ENCODE measurements around the gene ADK.

Gene ADK

DNA sequence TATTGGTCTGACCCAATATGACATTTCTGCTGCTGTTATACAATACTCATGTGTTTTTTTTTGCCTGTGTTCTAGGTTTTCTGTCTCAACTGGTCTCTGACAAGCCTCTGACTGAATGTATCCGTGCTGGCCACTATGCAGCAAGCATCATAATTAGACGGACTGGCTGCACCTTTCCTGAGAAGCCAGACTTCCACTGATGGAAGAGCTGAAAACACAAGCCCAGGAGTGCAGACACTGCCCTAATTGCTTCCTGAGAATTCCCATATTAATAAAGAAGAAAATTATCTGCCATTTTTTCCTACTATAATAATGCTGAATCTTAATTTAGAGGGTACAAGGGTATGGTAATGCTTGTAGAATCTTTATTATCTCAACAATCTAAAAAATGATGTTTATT, 557.2 kb downstream of the ADK start:
- Mint-ChIP-seq H3K36me3 (ENCODE audit: low read depth) (peaks cover 41% of the 10 kb centered on the region), H3K9me3 (no peaks in the 10 kb centered on the region), H3K27me3 (no peaks in the 10 kb centered on the region), H3K4me1 (ENCODE audit: low read depth) (no peaks in the 10 kb centered on the region), H3K4me3 (no peak overlapping the region), H3K27ac (no peak overlapping the region)
- no peak for DNase-seq

GRCh38 chr10:74718208-74718607, 567.2 kb downstream of the ADK start:
- Mint-ChIP-seq H3K36me3 (ENCODE audit: low read depth) (peaks cover 38% of the 10 kb centered on the region), H3K9me3 (peaks cover 25% of the 10 kb centered on the region), H3K4me3 (no peak overlapping the region), H3K27me3 (no peaks in the 10 kb centered on the region), H3K27ac (no peak overlapping the region), H3K4me1 (ENCODE audit: low read depth) (no peaks in the 10 kb centered on the region)
- no peak for DNase-seq

GRCh38 chr10:74728225-74728624, 577.2 kb downstream of the ADK start:
- H3K4me1 Mint-ChIP-seq (ENCODE audit: low read depth): no peaks in the 10 kb centered on the region
- DNase-seq: no peak
- H3K27me3 Mint-ChIP-seq: no peaks in the 10 kb centered on the region
- H3K36me3 Mint-ChIP-seq (ENCODE audit: low read depth): no peaks in the 10 kb centered on the region
- H3K4me3 Mint-ChIP-seq: no peak overlapping the region
- peaks cover 11% of the 10 kb centered on the region for H3K9me3 Mint-ChIP-seq
- no peak overlapping the region for H3K27ac Mint-ChIP-seq

GRCh38 chr10:74730246-74730645, 579.2 kb downstream of the ADK start:
- Mint-ChIP-seq H3K4me1 (ENCODE audit: low read depth) (no peaks in the 10 kb centered on the region), H3K9me3 (peaks cover 7% of the 10 kb centered on the region), H3K27ac (no peak overlapping the region), H3K4me3 (no peak overlapping the region), H3K27me3 (no peaks in the 10 kb centered on the region), H3K36me3 (ENCODE audit: low read depth) (no peaks in the 10 kb centered on the region)
- DNase-seq: no peak

GRCh38 chr10:74733612-74734011, 582.6 kb downstream of the ADK start:
- DNase-seq: no peak
- Mint-ChIP-seq H3K27ac (no peak overlapping the region), H3K36me3 (ENCODE audit: low read depth) (no peaks in the 10 kb centered on the region), H3K27me3 (no peaks in the 10 kb centered on the region), H3K4me3 (no peak overlapping the region), H3K9me3 (peaks cover 2% of the 10 kb centered on the region), H3K4me1 (ENCODE audit: low read depth) (peaks cover 6% of the 10 kb centered on the region)

GRCh38 chr10:74736029-74736428, 585.0 kb downstream of the ADK start:
- Mint-ChIP-seq H3K36me3 (ENCODE audit: low read depth) (no peaks in the 10 kb centered on the region), H3K4me3 (no peak overlapping the region), H3K27ac (no peak overlapping the region), H3K9me3 (peaks cover 2% of the 10 kb centered on the region), H3K27me3 (no peaks in the 10 kb centered on the region), H3K4me1 (ENCODE audit: low read depth) (peaks cover 20% of the 10 kb centered on the region)
- DNase-seq: no peak

- no peak overlapping the region for H3K4me3 Mint-ChIP-seq
- no peaks in the 10 kb centered on the region for H3K27me3 Mint-ChIP-seq
- no peak for DNase-seq
- peaks cover 2% of the 10 kb centered on the region for H3K9me3 Mint-ChIP-seq
- peaks cover 20% of the 10 kb centered on the region for H3K4me1 Mint-ChIP-seq (ENCODE audit: low read depth)
- H3K36me3 Mint-ChIP-seq (ENCODE audit: low read depth): no peaks in the 10 kb centered on the region
- H3K27ac Mint-ChIP-seq: no peak overlapping the region
Observed at GRCh38 chr10:74738052-74738451, 587.0 kb downstream of the ADK start.

DNA sequence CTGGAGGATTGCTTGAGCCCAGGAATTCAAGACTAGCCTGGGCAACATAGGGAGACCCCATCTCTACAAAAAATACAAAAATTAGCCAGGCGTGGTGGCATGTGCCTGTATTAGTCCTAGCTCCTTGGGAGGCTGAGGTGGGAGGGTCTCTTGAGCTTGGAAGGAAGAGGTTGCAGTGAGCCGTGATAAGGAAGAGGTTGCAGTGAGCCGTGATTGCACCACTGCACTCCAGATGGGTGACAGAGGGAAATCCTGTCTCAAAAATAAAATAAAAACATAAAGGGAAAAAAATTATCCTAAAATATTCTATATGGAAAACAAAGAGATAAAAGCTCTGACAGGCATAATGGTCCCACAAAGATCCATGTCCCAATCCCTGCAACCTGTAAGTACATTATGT, 587.5 kb downstream of the ADK start:
- DNase-seq: no peak
- no peak overlapping the region for H3K27ac Mint-ChIP-seq
- peaks cover 2% of the 10 kb centered on the region for H3K9me3 Mint-ChIP-seq
- no peaks in the 10 kb centered on the region for H3K36me3 Mint-ChIP-seq (ENCODE audit: low read depth)
- peaks cover 20% of the 10 kb centered on the region for H3K4me1 Mint-ChIP-seq (ENCODE audit: low read depth)
- no peak overlapping the region for H3K4me3 Mint-ChIP-seq
- H3K27me3 Mint-ChIP-seq: no peaks in the 10 kb centered on the region

DNA sequence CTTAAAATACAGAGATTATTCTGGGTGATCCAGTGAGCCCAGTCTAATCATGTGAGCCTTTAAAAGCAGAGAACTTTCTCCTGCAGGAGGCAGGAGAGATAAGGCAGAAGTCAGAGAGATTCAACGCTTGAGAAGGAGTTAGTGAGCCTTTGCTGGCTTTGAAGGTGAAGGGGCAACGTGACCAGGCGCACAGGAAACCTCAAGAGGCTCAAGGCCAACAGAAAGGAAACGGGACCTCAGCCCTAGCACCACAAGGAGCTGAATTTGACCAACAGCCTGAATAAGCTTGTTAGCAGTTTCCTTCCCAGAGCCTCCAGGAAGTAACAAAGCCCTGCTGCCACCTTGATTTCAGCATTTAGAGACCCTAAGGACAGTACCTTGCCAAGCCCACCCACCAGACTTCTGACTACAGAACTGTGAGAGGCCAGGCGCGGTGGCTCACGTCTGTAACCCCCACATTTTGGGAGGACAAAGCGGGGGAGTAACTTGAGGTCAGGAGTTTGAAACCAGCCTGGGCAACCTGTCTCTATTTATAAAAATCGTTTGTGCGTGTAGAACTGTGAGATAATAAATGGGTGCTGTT, 588.1 kb downstream of the ADK start:
- Mint-ChIP-seq H3K27ac (peak overlapping the region; percentile 77), H3K9me3 (no peaks in the 10 kb centered on the region), H3K4me1 (ENCODE audit: low read depth) (peaks cover 20% of the 10 kb centered on the region), H3K36me3 (ENCODE audit: low read depth) (no peaks in the 10 kb centered on the region), H3K27me3 (no peaks in the 10 kb centered on the region), H3K4me3 (no peak overlapping the region)
- peak; percentile 42 for DNase-seq

GRCh38 chr10:74743401-74743800, 592.4 kb downstream of the ADK start:
- Mint-ChIP-seq H3K27ac (no peak overlapping the region), H3K27me3 (no peaks in the 10 kb centered on the region), H3K4me3 (no peak overlapping the region), H3K36me3 (ENCODE audit: low read depth) (no peaks in the 10 kb centered on the region), H3K9me3 (no peaks in the 10 kb centered on the region), H3K4me1 (ENCODE audit: low read depth) (peaks cover 16% of the 10 kb centered on the region)
- DNase-seq: no peak

- H3K27me3 Mint-ChIP-seq: no peaks in the 10 kb centered on the region
- DNase-seq: no peak
- no peaks in the 10 kb centered on the region for H3K36me3 Mint-ChIP-seq (ENCODE audit: low read depth)
Observed at GRCh38 chr10:74745449-74745848, 594.4 kb downstream of the ADK start.

GRCh38 chr10:74746813-74747212, 595.8 kb downstream of the ADK start:
- no peaks in the 10 kb centered on the region for H3K36me3 Mint-ChIP-seq (ENCODE audit: low read depth)
- no peaks in the 10 kb centered on the region for H3K27me3 Mint-ChIP-seq
- peaks cover 9% of the 10 kb centered on the region for H3K4me1 Mint-ChIP-seq (ENCODE audit: low read depth)
- no peak overlapping the region for H3K4me3 Mint-ChIP-seq
- no peak overlapping the region for H3K27ac Mint-ChIP-seq
- DNase-seq: no peak
- H3K9me3 Mint-ChIP-seq: no peaks in the 10 kb centered on the region

More at GRCh38 chr10:74745449-74745848, 594.4 kb downstream of the ADK start:
- Mint-ChIP-seq H3K9me3 (no peaks in the 10 kb centered on the region), H3K4me1 (ENCODE audit: low read depth) (peaks cover 2% of the 10 kb centered on the region), H3K4me3 (no peak overlapping the region), H3K27ac (no peak overlapping the region)

DNA sequence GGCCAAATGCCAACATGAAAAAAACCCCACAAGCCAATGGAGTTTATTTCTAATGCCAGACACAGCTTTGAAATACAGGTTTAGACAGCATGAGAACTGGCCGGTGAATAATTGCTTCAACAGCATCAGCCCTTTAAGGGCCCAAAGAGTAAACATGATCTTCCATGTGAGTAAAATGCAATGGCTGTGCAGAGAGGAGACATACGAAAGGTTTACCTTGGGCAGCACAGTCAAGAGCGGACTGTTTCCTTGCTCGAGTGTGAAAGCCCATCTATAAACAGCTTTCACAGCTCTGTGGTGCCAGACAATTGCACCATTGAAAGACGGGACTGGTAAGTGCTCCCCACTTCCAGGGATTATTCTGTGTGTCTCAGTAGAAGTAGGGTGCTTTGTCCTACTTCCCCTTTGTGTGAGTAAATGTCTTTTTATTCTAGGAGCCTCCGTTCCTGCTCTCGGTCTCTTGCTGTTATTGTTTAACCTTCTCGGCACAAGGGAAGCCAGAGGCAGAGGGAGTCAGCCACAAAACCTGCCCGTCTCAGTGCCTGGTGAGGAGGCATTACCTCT, 597.5 kb downstream of the ADK start:
- Mint-ChIP-seq H3K9me3 (no peaks in the 10 kb centered on the region), H3K36me3 (ENCODE audit: low read depth) (no peaks in the 10 kb centered on the region), H3K27ac (no peak overlapping the region), H3K27me3 (no peaks in the 10 kb centered on the region), H3K4me3 (no peak overlapping the region), H3K4me1 (ENCODE audit: low read depth) (peaks cover 9% of the 10 kb centered on the region)
- DNase-seq: no peak

DNA sequence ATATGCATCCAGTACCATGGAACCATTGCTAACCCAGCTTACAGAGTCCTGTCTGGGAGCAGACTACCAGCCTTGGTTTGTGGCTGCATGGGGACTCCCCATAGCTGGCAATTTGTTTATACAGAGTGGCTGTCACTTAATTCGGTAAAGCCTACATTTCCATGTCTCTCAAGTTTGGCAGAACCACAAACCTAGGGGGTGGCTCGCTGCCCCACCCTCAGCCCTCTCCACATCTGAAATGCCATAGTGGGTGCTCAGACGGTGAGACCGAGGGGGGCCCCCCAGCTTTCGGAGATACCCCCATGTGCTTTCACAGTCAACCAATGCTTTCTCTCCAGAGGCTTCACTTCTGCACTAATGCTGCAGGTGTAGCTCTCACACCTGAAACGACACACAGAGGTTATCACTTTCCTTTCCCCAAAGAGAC, 599.8 kb downstream of the ADK start:
- Mint-ChIP-seq H3K36me3 (ENCODE audit: low read depth) (no peaks in the 10 kb centered on the region), H3K4me1 (ENCODE audit: low read depth) (peaks cover 9% of the 10 kb centered on the region), H3K27ac (no peak overlapping the region), H3K27me3 (no peaks in the 10 kb centered on the region), H3K9me3 (no peaks in the 10 kb centered on the region), H3K4me3 (no peak overlapping the region)
- DNase-seq: peak; percentile 35

DNA sequence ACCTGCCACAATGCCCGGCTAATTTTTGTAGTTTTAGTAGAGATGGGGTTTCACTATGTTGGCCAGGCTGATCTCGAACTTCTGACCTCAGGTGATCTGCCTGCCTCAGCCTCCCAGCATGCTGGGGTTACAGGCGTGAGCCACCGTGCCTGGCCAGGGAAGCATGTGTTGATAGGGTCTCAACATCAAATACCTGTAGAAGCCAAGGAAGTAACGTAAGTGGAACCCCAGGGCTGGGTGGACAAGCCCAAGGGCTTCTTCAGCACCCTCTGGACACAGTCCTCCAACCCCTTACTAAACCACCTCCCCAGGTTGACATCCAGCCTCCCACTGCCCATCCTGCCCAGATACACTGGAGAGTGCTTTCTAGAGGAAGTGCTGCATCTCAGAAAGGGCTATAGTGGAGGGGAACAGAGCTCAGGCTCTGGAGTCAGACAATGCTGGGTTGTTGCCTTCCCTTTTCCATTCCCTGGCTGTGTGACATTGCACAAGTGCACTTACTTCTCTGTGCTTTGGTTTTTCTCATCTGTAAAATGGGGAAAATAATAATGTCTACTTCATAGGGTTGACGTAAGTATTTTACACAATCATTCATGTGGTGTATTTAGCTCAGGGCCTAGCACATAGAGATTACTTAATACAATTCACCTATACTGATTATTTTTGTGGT, 601.5 kb downstream of the ADK start:
- no peak for DNase-seq
- H3K27me3 Mint-ChIP-seq: no peaks in the 10 kb centered on the region
- H3K36me3 Mint-ChIP-seq (ENCODE audit: low read depth): no peaks in the 10 kb centered on the region
- H3K4me1 Mint-ChIP-seq (ENCODE audit: low read depth): peaks cover 9% of the 10 kb centered on the region
- no peaks in the 10 kb centered on the region for H3K9me3 Mint-ChIP-seq
- no peak overlapping the region for H3K27ac Mint-ChIP-seq
- H3K4me3 Mint-ChIP-seq: no peak overlapping the region
